ENCODE results near the gene PPP2R3A. TPM values are rescaled to one million over a fixed set of nuclear protein-coding genes. Genes with fewer than 3 reads are reported as not detected.

Gene PPP2R3A, protein sequence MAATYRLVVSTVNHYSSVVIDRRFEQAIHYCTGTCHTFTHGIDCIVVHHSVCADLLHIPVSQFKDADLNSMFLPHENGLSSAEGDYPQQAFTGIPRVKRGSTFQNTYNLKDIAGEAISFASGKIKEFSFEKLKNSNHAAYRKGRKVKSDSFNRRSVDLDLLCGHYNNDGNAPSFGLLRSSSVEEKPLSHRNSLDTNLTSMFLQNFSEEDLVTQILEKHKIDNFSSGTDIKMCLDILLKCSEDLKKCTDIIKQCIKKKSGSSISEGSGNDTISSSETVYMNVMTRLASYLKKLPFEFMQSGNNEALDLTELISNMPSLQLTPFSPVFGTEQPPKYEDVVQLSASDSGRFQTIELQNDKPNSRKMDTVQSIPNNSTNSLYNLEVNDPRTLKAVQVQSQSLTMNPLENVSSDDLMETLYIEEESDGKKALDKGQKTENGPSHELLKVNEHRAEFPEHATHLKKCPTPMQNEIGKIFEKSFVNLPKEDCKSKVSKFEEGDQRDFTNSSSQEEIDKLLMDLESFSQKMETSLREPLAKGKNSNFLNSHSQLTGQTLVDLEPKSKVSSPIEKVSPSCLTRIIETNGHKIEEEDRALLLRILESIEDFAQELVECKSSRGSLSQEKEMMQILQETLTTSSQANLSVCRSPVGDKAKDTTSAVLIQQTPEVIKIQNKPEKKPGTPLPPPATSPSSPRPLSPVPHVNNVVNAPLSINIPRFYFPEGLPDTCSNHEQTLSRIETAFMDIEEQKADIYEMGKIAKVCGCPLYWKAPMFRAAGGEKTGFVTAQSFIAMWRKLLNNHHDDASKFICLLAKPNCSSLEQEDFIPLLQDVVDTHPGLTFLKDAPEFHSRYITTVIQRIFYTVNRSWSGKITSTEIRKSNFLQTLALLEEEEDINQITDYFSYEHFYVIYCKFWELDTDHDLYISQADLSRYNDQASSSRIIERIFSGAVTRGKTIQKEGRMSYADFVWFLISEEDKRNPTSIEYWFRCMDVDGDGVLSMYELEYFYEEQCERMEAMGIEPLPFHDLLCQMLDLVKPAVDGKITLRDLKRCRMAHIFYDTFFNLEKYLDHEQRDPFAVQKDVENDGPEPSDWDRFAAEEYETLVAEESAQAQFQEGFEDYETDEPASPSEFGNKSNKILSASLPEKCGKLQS (N-terminal part only)
- 10 to 100 TPM; 16.8 to 30.3 (median 25.6) TPM for total RNA-seq

DNA sequence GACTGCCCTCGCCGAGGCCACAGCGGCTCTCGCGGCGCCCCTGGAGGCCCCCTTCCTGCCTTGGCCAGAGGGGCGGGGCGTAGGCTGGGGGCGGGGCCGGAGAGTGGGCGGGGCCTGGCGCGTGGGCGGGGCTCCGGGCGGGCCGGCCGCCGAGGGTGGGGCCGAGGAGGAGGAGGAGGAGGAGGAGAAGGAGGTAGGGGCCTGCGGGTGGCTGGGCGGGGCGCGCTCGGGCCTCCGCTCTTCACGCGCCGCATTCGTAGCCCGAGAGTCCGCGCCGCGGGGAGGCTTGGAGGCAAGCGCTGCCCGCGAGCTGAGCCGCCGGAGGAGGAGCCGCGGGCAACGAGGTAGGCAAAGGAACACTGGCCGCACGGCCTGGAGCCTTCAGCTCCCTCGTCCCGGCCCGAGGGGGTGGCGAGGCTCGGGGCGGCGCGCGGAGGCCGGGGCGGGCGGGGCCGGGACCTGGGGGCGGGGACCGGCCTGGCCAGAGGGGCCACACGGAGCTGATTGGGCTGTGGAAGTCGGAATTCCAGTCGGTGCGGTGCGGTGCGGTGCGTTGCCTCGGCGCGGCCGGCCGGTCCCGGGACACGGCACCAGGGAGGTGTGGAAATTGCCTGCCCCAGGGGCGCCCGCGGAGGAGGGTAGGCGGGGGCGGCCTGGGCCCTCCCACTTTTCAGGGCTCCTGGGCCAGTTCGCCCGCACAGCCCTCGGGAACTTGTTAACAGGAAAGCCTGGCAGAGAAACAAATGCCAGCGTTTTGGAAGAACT lies at the start of gene PPP2R3A:
Gene PPP2R3A, plus strand, starts transcription at position 223 of the 765 bp plus-strand sequence. CDS start 35,771 bp downstream, outside the sequence.
- intact Hi-C loops (cut with DNase I; ENCODE audit: low total_unique reads) (loop anchor here (2.0 to 5.0 kb wide), 6 partner anchors 25 to 828 kb away; partner anchors contain the start of genes MSL2 and STAG1), in situ Hi-C loops (cut with MboI; ENCODE audit: low sequenced_read_pairs in 4 of 4) (no loop called here)
- H3K27ac ChIP-seq, result peak within 1 kb of the TSS; percentile 82 to 98 (median 96)

DNA sequence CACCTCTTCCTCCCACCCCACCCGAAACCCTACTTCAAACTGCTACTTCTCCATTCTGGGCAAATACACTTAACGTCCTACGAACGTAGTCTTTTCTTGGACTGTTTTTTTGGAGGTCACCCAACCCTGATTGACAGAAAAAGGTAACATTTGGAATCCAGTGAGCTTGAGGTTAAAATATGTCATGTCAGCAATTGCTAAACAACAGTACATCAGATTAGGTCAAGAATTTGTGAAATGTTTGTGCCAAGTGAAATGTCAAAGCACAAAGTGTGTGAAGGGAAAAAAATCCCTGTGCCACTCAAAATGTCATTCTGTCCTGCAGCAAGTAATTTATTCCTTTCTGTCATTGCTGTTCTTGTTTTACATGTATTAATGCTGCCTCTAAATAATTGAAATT lies 49.2 kb upstream of the PPP2R3A start:
- H3K9me3 ChIP-seq, result no peaks in the 10 kb centered on the region
- H3K36me3 ChIP-seq, result no peaks in the 10 kb centered on the region
- no peak overlapping the region for H3K4me3 ChIP-seq
- in situ Hi-C loops (cut with MboI; ENCODE audit: low sequenced_read_pairs in 4 of 4), result loop anchor here in 1 of 4 donors (5.0 kb wide), 1 partner anchor 126 kb away; no protein-coding TSS in a partner anchor
- H3K4me1 ChIP-seq, result peaks cover 0 to 15% of the 10 kb centered on the region in 2 donors
- DNase-seq, result no peak
- TF ChIP-seq POLR2A (IDR thresholded peaks at IDR 0.05) (no peak), CTCF (IDR thresholded peaks at IDR 0.05 in 4 of 5, conservative IDR thresholded peaks at IDR 0.05 in 1 of 5) (no peak)
- intact Hi-C loops (cut with DNase I; ENCODE audit: low total_unique reads), result no loop called here
- no peak overlapping the region for H3K27ac ChIP-seq
- H3K27me3 ChIP-seq, result no peaks in the 10 kb centered on the region
- ATAC-seq, result no peak

More for the DNA sequence above, at the start of gene PPP2R3A:
- H3K4me3 ChIP-seq, result peak within 1 kb of the TSS; percentile 65 to 90 (median 85)
- TF ChIP-seq POLR2A (IDR thresholded peaks at IDR 0.05), result peak; percentile 79 to 80
- no peak for TF ChIP-seq CTCF (IDR thresholded peaks at IDR 0.05 in 4 of 5, conservative IDR thresholded peaks at IDR 0.05 in 1 of 5)
- H3K27me3 ChIP-seq, result no peaks in the 10 kb centered on the region
- ATAC-seq (peak; percentile 78 to 82), DNase-seq (peak; percentile 77 to 86)
- H3K36me3 ChIP-seq, result no peaks in the 10 kb centered on the region
- no peaks in the 10 kb centered on the region for H3K9me3 ChIP-seq
- H3K4me1 ChIP-seq, result peaks cover 39 to 51% of the 10 kb centered on the region in 2 donors

DNA sequence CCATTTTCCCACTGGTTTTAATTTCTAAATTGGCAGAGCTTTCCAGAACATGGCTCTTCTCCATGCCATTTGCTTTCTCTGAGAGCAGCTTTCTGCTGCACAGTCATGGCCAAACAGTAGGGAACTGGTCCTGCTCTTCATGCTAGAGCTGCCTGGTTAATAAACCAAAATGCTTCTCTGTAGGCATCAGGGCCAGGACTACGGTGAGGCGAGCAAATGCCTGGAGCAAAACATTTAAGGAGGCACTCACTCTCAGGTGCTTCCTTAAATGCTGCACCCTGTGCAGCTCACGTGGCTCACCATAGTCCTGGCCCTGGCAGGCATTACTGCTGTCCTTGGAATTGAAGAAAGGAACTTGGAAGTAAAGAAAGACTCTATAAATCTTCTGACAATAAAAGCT lies 48.5 kb upstream of the PPP2R3A start:
- H3K27ac ChIP-seq, result peak overlapping the region in 3 of 4 donors; percentile 4 to 65 (median 59)
- in situ Hi-C loops (cut with MboI; ENCODE audit: low sequenced_read_pairs in 4 of 4) (loop anchor here in 1 of 4 donors (5.0 kb wide), 1 partner anchor 125 kb away; no protein-coding TSS in a partner anchor), intact Hi-C loops (cut with DNase I; ENCODE audit: low total_unique reads) (no loop called here)
- H3K4me1 ChIP-seq, result peaks cover 0 to 15% of the 10 kb centered on the region in 2 donors
- no peaks in the 10 kb centered on the region for H3K36me3 ChIP-seq
- no peak overlapping the region for H3K4me3 ChIP-seq
- no peak for TF ChIP-seq CTCF (IDR thresholded peaks at IDR 0.05 in 4 of 5, conservative IDR thresholded peaks at IDR 0.05 in 1 of 5)
- TF ChIP-seq POLR2A (IDR thresholded peaks at IDR 0.05), result no peak
- peak in 1 of 2 donors; percentile 51 for DNase-seq
- ATAC-seq, result peak; percentile 52 to 66
- no peaks in the 10 kb centered on the region for H3K27me3 ChIP-seq
- no peaks in the 10 kb centered on the region for H3K9me3 ChIP-seq

Data from gastrocnemius medialis (tissue), 4 donors.